GM12865 (cell line): ENCODE results near the gene HSDL2.

Experiments used
- DNase-seq: peaks from one replicate; pipeline ENCODE4 v3.0.0; 2010; ENCODE audit warnings: low read depth
- H3K4me3 ChIP-seq: 2 replicates; pipeline ENCODE4 v1.5.1; 2011; ENCODE audit warnings: mild to moderate bottlenecking, low read depth, low read length, control low read depth
- CTCF ChIP-seq: IDR thresholded peaks from 2 replicates; pipeline ENCODE4 v1.5.1; 2011; ENCODE audit warnings: low read length, control low read depth, low read depth, inconsistent platforms; ENCODE audit not compliant: insufficient read depth; ENCODE audit errors: missing control alignments

The HSDL2 gene

GRCh38 chr9:112446080-112446479 lies 66.2 kb downstream of the HSDL2 start:
- no peak overlapping the region for H3K4me3 ChIP-seq
- no peak for DNase-seq
- TF ChIP-seq CTCF, result no peak

- TF ChIP-seq CTCF, result no peak
- no peak for DNase-seq
- H3K4me3 ChIP-seq, result no peak overlapping the region
Observed at GRCh38 chr9:112446526-112446925, 66.6 kb downstream of the HSDL2 start.

GRCh38 chr9:112447283-112447761 lies 67.4 kb downstream of the HSDL2 start:
- H3K4me3 ChIP-seq, result no peak overlapping the region
- peak; percentile 29 for DNase-seq
- no peak for TF ChIP-seq CTCF

GRCh38 chr9:112462855-112463254 lies 82.9 kb downstream of the HSDL2 start:
- no peak for TF ChIP-seq CTCF
- no peak for DNase-seq
- no peak overlapping the region for H3K4me3 ChIP-seq

GRCh38 chr9:112465352-112465751 lies 85.4 kb downstream of the HSDL2 start:
- no peak overlapping the region for H3K4me3 ChIP-seq
- no peak for TF ChIP-seq CTCF
- no peak for DNase-seq

- DNase-seq, result no peak
- TF ChIP-seq CTCF, result no peak
- no peak overlapping the region for H3K4me3 ChIP-seq
Observed at GRCh38 chr9:112472996-112473395, 93.1 kb downstream of the HSDL2 start.

- no peak overlapping the region for H3K4me3 ChIP-seq
- no peak for DNase-seq
- no peak for TF ChIP-seq CTCF
Observed at GRCh38 chr9:112473986-112474385, 94.1 kb downstream of the HSDL2 start.
